HG03521 (cell line): ENCODE data around the gene CHRNA9.

Experiments
- ATAC-seq: cut with Tn5 transposase; IDR thresholded peaks from one replicate; pipeline ENCODE4 v1.9.1; 2021; ENCODE audit warnings: mild to moderate bottlenecking, moderate library complexity; ENCODE audit not compliant: unreplicated experiment

The CHRNA9 gene

GRCh38 chr4:40337051-40337450 is 1.9 kb downstream of the CHRNA9 start:
- ATAC-seq: no peak

DNA sequence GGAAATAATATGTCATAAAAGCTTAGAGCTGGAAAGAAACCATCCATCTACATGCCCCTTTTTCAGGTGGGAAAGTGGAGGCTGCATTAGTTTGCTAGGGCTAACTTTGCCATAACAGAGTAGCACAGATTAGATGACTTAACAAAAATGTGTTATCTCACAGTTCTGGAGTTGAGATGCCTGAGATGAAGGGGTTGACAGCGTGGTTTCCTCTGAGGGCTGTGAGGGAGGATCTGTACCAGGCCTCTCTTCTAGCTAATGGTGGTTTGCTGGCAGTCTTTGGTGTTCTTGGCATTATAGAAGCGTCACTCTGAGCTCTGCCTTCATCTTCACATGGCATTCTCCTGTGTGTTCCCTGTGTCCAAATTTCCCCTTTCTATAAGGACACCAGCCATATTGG is 2.4 kb downstream of the CHRNA9 start:
- ATAC-seq: no peak

GRCh38 chr4:40340030-40340429 is 4.9 kb downstream of the CHRNA9 start:
- ATAC-seq: no peak

DNA sequence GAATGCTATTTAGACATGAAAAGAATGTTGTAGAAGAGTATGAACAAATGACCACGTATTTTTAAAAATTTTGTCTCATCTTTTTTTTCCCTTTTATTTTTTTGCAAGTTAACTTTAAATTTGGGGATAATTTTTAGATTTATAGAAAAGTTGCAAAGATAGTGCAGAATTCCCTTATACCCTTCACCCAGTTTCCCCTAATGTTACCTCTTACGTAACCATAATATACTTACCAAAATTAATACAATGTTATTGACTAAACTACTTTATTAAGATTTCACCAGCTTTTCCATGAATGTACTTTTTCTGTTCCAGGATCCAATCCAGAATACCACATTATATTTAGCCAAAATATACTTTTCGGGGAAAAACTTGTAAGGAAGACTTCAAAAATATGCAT is 12.3 kb downstream of the CHRNA9 start:
- ATAC-seq: no peak

DNA sequence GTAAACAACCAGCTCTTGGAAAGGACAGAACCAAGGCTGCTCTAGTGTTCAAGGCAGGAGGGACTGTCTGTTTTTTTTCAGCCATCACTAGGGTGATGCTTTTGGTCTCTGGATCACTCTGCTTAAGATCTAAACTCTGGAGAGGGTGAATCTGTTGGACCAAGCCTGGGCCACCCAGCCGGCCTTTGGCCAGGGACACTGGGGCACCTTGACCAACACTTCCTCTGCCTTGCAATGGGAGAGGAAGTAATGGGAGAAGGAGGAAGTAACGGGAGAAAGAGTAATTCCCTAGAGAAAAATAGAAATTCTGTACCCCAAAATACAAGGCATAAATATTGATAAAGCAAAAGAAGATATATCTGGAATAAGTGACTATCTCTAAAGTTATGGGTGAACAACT is 12.9 kb downstream of the CHRNA9 start:
- no peak for ATAC-seq

GRCh38 chr4:40349561-40350198 is 14.5 kb downstream of the CHRNA9 start:
- ATAC-seq: no peak

DNA sequence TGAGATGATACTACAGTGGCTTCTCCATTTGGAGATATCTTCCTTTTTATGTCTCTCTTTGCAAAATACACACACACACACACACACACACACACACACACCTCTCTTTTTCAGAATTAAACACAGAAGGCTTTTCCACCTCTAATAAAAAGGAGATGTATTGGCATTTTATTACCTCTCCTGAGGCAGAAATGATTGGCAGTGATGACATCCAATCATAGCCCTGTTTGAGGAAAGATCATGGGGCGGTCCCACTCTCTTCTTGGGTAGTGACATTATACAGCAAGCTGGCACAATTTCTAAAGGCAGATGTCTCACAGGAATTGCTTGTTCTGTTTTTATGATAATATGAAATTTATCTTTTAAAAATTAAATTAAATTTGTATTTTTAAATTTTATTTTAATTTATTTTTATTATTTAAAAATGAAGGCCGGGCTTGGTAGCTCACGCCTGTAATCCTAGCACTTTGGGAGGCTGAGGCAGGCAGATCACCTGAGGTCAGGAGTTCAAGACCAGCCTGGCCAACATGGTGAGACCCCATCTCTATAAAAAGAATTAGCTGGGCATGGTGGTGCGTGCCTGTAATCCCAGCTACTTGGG is 15.6 kb downstream of the CHRNA9 start:
- no peak for ATAC-seq

- ATAC-seq: no peak
Measured at GRCh38 chr4:40354158-40354557, 19.0 kb downstream of the CHRNA9 start.

- no peak for ATAC-seq
Measured at GRCh38 chr4:40355131-40355530, 20.0 kb downstream of the CHRNA9 start.

DNA sequence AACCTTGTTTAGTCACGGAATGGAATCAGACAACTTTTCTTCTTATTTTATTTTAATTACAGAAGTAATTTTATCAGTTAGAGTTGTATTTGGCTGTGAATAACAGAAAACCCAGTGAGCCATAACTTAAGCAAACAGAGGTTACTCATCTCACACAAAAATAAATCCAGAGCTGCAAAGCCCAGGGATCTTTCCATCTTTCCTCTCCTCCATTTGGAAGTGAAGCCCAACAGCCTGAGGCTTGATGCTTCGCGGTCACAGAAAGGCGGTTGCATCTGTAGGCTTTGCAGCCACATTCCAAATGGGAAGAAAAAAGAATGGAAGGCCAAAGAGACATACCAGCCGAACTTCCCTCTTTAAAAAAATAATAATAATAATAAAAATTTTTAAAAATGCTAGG is 22.6 kb downstream of the CHRNA9 start:
- no peak for ATAC-seq

DNA sequence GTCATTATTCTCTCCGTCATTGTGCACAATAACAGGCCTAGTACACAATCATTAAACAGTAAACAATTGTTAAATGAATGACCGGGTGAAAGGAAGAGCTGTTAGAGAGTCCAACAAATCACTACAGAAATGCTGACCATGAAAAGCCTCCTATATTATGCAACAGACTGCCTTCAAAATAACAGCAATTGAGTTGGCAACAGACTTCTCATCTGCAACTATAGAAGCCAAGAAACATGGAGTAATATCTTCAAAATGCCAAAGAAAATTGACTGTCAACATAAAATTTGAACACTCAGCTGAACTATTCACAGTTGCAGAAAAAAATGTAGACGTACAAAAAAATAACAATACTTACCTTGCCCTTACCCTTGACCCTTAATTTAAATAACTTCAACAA is 26.2 kb downstream of the CHRNA9 start:
- ATAC-seq: no peak

DNA sequence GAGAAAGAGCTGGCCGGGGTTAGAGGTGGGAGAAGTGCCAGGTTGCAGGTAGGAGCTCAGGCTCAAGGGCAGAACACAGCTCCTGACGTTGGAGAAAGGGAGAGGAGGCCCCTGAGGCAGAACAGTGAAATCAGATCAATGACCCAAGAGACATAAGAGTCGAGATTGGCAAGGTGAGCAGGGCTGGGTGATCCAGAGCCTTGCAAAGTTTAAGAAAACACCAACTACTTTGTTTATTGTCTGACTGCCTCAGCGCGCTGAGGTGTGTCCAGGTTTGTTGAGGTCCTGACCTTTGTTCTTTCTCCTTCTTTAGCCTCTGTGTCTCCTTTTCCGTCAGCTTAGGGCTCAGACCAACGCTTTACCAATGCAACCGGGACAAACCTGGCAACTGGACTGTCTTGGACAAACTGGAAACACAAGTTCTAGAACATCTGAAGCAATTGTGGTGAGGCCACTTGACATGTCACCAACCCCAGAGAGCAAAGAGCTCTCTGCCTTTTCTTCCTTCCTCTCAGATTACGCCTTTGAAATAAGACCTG is 28.3 kb downstream of the CHRNA9 start:
- ATAC-seq: no peak

- ATAC-seq: no peak
Measured at GRCh38 chr4:40363945-40364344, 28.8 kb downstream of the CHRNA9 start.

DNA sequence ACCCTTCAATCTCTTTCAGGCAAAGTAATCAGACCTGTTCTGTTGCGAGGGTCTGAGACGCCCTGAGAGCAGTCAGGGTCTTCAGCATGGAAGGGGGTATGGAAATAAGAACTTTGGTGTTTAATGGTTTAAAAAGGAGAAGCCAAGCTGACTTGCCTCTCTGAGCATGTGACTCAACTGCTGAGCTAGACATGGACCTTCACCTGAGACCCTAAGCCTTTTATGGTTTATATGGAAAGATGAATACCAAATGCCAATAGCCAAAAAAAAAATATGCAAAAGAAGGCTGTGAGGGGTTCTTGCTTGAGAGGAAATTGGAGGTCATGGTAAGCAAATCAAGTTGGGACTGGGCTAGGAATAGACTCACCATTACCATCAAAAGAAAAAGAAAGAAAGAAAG is 30.6 kb downstream of the CHRNA9 start:
- no peak for ATAC-seq

GRCh38 chr4:40367451-40367850 is 32.3 kb downstream of the CHRNA9 start:
- no peak for ATAC-seq

- ATAC-seq: peak; percentile 46
Measured at GRCh38 chr4:40369437-40370274, 34.5 kb downstream of the CHRNA9 start.

GRCh38 chr4:40372651-40373050 is 37.5 kb downstream of the CHRNA9 start:
- no peak for ATAC-seq

DNA sequence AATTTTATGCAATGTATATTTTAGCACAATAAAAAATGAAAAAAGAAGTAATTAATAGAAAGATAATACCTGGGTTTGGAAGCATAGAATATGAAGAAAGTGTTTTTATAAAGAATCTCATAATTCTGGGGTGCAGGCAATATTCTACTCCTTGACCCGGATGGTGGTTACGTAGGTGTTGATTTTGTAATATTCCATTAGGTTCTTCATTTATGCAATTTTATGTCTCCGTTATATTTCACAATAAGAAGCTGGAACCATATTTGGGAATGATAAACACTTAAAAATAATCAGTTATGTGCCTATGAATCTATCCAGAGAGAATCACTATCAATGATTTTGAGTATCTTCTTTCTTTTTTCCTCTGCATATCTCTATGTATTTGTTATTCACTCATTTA is 38.5 kb downstream of the CHRNA9 start:
- ATAC-seq: no peak

- ATAC-seq: no peak
Measured at GRCh38 chr4:40375095-40375494, 40.0 kb downstream of the CHRNA9 start.

GRCh38 chr4:40375620-40376019 is 40.5 kb downstream of the CHRNA9 start:
- no peak for ATAC-seq

DNA sequence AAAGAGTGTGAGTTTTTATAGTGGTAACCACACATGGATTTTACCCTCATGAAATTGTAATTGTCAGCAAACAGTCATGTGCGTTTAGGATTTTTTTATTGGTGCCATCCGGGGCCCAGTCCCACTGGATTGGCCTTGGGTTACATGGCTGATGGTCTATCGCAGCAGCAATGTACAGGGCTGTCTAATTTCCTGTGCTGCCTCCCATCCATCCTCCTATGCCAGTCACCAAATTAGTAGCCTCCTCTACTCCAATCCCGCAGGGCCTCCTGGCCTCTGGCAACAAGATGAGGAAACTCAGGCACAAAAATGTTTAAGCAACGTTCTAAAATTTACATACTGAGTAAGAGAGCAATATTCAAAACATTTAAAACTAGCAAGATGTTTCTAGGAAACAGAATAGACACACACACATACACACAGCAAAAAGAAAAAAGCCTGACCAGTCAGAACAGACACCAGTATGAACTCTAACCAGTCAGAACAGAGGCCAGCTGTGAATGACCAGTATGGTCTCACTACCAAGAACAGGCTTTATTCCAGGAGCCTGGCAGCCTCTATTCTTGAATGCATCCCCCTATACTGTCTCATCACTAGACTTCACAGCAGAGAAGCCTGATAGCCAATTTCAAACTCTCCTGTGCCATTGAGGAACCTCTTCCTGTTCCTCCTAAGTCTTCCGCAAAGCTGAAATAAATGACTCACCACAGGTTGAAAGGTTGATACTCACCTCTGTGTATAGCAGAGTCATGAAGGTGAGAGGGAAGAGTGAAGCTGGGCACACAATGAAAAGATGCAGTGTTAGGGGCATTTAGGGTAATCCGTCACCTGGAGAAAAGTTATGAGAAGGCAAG is 42.6 kb downstream of the CHRNA9 start:
- no peak for ATAC-seq
